ENCODE results near the gene NTM.

DNA sequence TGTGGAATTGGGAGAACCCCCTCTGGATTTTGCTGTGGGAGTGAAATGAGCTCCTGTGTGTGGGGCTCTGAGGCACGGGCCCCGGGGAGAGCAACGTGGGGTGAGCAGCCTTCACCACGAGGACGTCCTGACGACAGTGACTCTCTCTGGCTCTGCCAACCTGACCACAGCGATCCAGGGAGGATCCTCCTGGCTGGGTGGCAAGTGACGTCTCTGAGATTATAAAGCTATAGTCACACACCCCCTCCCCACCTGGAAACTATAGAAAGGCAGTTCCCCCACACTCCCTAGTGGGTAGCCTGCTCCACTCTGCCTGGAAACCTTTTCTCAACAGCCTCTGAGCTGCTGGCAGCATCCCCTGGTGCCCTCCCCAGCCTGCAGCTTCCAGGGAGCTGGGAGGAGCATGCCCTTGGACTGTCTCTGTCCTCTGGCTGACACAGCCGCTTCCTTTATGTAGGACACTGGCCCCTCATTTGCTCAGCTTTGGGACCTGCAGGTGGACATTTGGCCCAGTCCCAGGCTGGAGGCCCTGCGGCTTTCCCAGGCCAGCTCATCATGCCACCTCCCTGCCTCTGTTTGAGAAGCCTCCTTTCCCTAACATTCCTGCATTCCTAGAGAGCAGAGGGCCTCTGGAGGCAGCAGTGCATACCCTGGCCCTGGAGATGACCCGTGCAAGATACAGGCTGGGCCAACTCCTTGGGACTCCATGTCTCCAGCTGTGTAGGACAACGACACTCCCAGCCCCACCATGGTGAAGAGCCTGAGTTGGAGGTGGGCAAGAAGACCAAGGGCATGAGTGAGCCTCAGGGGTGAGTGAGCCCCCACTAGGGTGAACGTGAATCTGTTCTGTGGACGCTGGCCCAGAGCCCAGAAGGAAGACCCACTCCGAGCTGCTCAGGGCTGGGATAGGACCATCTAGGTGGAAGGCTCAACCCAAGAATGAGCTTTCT, 314.0 kb downstream of the NTM start:
- no peak for TF ChIP-seq EZH2 (IDR thresholded peaks at IDR 0.05)
- TF ChIP-seq POLR2AphosphoS5 (IDR thresholded peaks at IDR 0.05; ENCODE audit: borderline replicate concordance, low read depth, low read length): no peak
- TF ChIP-seq FOXP2 (optimal IDR thresholded peaks at IDR 0.05; ENCODE audit: control extremely low read depth, extremely low read length, insufficient read depth): no peak
